Ammon's horn (tissue), 1 donor: ENCODE measurements around the gene RBFOX2.
"Not testable (repeated sequence)": the region's sequence is repeated elsewhere in the genome, so short reads cannot be mapped to it uniquely, and the experiment has no call there.

Experiments used
- DNase-seq: peaks from one replicate; pipeline ENCODE4 v3.0.0-alpha.2; 2016; ENCODE audit warnings: low spot score

Gene RBFOX2

DNA sequence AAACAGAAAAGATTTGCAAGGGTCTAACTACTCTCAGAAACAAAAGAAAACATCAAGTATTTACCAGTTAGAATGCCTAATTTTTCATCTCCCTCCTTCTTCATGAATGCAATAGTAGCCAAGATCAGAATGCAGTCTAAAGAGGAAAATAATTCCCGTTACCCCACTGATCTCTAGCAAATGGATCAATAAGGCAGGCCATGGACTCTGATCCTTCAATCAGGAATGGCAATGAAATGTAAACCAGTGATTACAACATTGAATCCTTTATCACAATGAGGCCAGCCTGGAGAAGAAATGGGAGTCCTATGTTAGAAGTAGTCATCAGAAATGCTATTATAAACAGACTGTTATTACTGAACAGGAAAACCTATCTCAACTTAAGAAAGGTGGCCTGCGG lies 204.4 kb downstream of the RBFOX2 start:
- DNase-seq = no peak

DNA sequence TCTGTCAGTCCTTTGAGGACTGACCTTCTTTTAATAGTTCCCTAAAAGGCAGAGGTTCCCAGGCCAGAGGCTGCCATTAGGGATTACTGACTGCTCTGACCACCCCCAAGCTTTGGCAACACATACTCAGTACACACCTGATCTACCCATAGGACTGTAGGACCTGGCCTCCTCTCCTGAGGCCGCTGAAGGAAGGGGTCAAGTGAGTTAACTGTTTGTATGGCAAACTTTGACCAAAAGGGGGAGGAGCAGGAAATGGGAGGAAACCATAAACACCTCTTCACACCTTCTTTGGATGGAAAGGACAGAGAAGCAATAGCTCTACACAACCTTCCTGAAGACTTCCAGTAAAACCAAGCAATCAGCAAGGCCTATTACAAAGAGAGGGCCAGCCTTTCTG lies 207.0 kb downstream of the RBFOX2 start:
- DNase-seq = no peak

DNA sequence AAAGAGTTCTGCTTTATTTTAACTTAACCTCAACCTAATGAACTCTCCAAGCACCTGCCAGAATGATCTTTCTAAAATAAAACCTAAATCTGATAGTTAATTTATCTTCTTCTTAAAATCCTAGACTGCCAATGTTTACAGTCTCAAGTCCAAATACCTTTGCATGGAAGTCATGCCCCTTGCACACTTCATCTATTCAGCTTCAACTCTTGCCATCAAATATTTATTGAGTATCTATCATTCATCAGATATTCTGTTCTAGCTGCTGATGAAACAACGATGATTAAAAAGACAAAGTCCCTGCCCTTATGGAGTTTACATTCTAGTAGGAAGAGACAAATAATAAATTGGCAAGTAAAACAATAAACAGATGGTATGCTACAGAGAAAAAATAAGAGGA lies 209.2 kb downstream of the RBFOX2 start:
- no peak for DNase-seq

DNA sequence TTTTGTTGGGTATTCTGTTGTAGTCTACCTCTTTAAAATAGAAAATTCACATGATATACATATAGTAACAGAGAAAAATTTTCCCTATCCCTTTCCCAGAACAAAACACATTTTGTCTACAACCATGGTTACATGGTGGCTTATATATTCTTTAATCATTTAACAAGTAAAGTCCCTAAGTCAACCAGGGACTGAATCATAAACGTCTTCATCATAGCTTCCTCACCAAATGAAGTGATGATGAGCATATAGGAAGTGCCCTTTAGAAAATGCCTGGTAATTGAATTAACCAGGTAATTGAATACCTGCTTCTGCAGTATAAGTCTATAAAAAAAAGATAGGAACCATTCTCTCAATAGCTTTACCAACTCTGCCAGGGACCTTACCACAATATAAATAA lies 209.7 kb downstream of the RBFOX2 start:
- no peak for DNase-seq

DNA sequence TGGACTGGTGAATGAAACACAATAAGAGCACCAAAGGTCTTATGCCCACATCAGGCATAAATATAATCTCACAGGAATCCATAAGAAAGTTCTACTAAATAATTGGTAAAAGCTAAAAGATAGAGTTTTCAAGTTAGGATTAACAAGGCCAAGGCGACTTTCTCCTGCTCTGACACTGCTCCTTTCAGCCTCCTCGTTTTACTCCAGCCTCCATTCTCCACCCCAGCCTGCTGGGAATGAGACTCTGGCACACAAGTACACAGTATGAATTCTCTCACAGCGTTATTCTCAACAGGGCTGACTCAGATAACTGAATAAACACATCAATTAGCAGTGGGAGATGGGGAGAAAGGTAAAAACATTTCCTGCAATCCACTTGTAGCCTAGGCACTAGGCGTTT lies 216.0 kb downstream of the RBFOX2 start:
- no peak for DNase-seq

DNA sequence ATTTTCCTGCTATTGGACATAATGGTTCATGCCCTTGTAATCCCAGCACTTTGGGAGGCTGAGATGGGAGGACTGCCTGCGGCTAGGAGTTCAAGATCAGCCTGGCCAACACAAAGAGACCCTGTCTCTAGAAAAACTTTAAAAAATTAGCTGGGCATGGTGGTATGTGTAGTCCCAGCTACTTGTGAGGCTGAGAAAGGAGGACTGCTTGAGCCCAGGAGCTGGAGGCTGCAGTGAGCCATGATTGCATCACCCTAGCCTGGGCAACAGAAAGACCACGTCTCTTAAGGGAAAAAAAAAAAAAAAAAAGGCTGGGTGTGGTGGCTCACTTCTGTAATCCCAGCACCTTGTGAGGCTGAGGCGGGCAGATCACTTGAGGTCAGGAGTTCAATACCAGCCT lies 217.0 kb downstream of the RBFOX2 start:
- no peak for DNase-seq

DNA sequence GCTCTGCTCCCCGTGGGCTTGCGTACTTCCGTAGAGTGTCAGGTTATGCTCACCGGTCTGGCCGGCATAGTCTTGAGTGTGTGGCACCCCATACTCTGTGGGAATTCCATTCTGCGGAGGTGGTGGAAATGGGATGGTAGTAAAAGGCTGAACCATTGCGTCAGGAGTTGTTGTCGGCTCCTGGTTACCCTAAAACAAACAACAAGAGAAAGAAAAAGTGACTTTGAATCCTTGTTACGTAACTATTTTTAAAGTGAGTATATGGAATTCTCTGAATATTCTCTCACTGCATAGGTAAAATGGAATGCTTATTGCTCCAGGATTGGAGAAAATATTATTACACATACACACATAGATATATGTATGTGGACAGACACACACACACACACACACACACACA lies 218.8 kb downstream of the RBFOX2 start:
- no peak for DNase-seq

DNA sequence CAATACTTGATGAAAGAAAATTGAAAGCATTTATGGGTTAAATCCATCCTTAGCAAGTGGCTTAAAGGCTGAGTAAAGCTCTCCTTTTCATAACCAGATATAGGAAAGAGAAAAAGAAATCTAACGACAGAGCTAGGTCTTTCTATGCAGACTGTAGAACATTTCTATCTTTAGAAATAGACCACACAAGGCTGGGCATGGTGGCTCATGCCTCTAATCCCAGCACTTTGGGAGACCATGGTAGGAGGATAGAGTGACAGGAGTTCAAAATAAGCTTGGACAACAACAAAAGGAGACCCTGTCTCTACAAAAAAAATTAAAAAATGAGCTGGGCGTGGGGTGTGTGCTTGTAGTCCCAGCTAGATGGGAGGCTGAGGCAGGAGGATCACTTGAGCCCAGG lies 220.2 kb downstream of the RBFOX2 start:
- DNase-seq = no peak

DNA sequence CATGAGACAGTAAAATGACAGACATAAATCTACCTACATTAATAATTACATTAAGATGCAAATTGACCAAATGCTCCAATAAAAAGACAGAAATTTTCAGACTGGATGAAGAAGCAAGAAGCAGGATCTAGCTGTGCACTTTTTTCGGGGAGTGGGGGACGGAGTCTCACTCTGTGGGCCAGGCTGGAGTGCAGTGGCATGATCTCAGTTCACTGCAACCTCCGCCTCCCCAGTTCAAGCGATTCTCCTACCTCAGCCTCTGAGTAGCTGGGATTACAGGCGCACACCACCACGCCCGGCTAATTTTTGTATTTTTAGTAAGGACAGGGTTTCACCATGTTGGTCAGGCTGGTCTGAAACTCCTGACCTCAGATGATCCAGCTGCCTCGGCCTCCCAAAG lies 222.0 kb downstream of the RBFOX2 start:
- DNase-seq = not testable (repeated sequence)

DNA sequence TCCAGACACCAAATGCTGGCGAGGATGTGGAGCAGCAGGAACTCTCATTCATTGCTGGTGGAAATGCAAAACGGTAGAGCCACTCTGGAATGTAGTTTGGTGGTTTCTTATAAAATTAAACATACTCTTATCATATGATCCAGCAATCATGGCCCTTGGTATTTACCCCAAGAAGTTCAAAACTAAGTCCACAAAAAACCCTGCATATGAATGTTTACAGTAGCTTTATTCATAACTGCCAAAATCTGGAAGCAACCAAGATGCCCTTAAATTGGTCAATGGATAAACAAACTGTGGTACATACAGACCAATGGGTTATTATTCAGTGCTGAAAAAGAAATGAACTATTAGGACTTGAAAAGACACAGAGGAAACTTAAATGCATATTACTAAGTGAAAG lies 223.2 kb downstream of the RBFOX2 start:
- no peak for DNase-seq

DNA sequence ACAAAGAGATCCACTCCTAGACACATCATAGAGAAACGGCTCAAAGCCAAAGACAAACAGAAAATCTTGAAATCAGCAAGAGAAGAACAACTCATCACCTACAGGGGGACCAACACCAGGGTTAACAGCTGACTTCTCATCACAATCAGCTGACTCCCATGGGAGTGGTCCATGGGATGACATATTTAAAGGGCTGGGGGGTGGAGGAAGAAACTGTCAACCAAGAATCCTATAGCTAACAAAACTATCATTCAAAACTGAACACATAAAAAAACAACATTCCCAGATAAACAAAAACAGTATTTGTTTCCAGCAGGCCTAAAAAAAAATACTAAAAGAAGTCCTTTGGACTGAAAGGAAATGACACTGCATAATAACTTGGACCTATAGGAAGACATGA lies 224.2 kb downstream of the RBFOX2 start:
- no peak for DNase-seq

DNA sequence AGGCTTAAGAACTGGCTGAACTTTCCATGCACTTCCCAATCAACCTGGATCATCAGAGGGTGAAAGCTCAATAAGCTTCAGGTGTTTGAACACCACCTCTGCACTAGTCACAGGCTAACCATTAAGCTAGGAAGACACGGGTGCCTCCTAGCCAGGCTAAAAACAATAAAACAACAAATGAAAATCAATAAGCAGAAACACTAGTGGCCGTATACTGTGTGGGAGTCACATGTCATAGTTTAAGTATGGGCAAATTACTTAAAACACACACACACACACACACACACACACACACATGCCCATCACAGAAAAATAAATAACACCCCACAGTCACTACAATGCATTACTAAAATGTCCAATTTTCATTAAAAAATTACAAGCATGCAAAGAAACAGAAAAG lies 225.7 kb downstream of the RBFOX2 start:
- no peak for DNase-seq

DNA sequence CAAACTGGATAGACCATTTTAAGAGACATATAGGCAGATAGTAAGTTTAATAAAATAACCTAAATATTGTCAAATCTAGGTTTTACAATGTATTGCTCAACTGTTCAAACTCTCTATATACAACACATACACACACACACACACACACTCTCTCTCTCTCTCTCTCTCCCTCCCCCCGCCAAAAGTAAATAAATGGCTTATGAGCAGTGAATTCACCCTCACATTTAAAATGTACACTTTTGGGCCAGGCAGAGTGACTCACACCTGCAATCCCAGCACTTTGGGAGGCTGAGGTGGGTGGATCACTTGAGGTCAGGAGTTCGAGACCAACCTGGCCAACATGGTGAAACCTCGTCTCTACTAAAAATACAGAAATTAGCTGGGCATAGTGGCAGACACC lies 227.3 kb downstream of the RBFOX2 start:
- not testable (repeated sequence) for DNase-seq

DNA sequence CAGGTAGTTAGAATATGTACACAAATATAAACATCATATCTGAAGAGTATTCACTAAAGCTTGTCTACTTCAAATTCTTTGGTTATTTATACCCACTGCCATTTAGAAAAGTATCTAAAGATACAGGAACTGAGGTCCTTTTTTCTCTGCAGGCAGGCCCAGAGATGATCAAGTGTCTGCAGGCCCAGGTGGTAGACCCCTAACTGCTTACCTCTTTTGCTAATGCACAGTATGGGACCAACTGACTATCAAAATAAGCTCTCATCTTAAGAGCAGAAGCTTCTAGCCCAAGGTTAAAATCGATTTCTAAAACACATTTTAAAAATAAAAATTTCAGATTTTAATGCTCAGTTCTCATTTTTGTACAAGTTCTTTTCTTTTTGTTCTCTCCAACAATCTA lies 229.5 kb downstream of the RBFOX2 start:
- DNase-seq = no peak

DNA sequence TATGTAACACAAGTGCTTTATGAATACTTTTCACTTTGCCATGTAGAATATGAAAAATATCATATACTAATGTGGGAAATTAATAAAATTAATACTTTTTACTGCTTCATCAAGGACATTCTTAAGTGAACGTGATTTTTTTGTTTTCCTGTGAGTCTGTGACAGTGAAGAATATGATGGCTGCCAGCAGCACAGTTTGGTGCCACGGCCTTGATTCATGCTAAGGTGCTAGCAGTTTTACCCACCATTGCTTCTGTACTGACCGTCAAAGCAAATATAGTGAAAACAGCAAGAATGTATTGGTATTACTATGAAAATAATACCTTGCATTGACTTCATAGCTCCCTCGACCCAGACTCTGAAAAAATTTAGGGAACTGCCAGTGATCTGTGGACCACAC lies 231.2 kb downstream of the RBFOX2 start:
- DNase-seq = no peak

DNA sequence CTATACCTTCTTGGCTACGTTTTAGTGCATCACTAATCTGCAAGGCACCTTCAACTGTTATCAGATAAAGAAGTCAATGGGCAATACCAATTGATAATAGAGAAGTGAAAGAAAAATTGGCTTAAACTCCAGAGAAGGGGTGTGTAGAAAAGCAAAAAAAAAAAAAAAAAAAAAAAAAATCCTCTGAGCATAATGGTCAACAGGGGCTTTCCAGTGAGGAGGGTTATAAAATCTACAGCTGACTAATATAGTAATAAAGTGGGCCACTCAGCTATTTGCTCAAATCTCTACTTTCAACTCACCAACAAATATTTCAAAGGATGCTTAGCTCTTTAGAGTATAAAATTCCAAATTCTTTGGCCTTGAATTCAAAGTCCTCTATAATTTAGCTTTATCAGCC lies 233.1 kb downstream of the RBFOX2 start:
- no peak for DNase-seq

DNA sequence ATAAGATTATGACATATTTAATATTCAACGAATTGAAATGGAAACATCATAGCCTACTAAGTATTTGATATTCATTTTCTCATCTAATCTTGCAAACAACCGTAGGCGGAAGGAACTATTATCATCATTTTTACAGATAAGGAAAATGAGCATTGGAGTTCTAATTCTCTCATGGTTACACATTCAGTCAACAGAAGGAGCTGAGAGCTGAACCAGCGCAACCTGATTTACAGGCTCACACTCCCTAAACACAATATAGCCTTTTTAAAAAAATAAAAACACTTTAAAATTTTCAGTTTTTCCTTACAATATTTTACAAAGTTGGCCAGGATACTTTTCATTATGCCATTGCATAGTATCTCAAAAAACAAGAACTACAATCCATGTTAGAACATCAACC lies 236.1 kb downstream of the RBFOX2 start:
- DNase-seq = no peak

DNA sequence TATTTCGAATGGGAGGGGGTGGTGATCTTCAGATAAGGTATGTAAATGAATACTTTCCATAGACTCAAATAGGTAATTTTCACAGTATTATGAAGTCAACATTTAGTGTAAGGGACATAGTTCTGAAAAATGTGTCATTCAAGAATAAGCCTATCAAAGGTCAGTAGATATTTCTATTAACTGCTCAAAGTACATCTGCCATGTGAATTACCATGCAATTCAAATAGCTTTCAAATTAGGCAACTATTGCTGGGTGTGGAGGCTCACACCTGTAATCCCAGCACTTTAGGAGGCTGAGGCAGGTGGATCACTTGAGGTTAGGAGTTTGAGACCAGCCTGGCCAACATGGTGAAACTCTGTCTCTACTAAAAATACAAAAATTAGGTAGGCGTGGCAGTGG lies 236.8 kb downstream of the RBFOX2 start:
- DNase-seq = not testable (repeated sequence)

DNA sequence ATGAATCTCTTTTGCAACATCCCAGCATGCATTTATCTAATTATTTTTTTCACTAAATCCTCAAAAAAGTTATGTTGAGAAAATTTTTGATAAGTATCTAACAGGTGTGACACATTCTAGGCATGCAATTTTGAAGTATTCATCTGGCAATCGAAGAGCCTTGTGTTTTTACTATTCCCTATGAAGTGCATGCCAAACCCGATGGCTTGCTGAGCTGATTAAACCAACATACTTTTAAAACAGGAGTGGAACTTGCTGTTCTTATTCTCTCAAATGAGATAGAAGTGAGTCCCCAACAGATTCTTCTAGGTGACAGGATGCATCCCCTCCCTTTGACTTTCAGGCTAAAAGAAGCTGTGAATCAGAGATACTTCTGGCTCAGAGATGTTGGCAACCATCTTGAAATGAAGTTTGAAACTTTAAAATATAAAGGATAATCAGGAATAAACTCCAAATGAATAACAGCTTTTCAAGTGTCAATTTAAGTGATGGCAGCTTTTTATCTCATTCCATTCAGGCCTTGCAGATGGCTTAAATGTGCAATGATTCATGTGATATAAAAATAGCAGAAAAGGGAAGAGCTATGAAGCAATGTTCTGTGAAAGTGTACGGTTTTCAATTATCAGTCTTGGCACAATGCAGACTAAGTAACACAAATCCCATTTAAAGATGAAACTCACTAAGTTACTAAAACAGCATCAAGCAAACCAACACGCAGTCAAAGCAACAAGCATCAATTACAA lies 243.3 kb downstream of the RBFOX2 start:
- peak; percentile 53 for DNase-seq

DNA sequence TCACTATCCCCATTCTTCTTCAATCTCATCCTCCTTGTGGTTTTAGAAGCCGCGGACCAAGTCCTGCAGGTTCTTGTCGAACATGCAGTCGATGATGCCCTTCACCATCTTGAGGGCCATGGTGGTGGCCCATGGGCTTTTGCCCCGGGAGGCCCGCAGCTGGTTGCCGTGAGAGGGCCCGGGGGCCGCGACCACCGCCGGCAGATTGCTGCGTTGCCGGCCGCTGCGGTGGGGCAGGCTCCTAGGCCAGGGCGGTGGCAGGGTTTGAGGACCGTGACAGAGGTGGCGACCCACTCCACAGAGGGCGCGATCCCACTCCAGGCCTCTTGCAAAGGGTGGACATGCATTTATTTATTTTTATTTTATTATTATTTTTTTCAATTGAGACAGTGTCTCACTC lies 244.0 kb downstream of the RBFOX2 start:
- no peak for DNase-seq

DNA sequence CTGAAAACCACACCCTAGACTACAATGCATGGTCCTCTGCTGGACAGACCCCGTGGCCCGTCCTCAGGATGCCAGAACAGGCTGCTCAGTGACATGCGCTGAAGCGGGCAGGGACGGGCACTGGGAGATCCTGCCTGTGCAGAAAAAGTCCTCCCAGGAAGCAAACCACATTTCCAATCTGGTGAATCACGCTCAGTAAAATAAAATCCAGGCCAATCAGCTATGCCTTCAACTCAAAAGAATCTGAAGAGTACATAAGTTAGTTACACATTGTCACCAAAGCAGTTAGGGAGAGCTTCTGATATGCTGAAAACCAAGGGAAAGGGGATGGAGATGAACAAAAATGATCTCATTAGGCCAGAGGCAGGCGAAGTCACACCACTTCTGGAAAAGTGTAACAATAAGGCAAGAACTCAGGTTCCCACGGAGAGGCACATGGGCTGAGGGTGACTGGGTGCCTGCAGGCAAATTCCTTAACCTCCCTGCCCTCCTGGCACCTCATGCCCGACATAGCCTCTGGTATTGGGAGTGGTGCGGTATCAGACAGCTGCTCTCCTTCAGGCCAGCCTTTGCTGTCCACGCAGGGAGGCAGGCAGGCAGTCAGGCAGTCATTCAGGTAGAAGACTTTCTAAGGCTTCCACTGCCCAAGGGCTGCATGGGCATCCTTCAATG lies 244.5 kb downstream of the RBFOX2 start:
- no peak for DNase-seq

DNA sequence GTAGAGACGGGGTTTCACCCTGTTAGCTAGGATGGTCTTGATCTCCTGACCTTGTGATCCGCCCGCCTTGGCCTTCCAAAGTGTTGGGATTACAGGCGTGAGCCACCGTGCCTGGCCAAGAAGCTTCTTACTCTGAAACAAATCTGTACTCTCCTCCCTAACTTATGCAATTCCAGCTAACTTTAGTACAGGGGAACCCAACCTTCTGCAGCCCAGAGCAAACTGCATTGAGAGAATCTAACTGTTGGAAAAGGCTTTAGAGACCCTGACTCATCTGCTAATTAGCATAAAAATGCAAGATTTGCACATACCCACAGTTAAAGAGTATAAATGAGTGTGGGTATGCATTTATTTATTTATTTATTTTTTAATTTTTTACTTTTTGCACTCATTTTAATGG lies 246.1 kb downstream of the RBFOX2 start:
- no peak for DNase-seq

DNA sequence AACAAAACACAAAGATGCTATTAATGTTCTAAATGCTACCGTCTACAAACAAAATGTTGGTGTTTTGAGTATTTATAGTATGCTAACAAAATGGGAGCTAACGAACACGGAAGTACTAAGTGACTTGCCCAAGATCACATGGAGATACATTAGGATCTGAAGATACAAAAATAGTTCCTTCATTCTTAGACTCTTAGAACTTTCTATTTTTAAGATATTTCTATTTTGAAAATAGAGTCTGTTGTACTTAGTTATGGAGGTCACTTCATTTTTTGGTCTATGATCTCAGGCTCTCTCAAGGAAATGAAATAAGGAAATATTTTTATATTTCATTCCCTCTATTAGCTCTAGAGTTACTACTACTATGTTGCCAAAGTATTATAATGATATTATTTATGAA lies 246.7 kb downstream of the RBFOX2 start:
- no peak for DNase-seq

DNA sequence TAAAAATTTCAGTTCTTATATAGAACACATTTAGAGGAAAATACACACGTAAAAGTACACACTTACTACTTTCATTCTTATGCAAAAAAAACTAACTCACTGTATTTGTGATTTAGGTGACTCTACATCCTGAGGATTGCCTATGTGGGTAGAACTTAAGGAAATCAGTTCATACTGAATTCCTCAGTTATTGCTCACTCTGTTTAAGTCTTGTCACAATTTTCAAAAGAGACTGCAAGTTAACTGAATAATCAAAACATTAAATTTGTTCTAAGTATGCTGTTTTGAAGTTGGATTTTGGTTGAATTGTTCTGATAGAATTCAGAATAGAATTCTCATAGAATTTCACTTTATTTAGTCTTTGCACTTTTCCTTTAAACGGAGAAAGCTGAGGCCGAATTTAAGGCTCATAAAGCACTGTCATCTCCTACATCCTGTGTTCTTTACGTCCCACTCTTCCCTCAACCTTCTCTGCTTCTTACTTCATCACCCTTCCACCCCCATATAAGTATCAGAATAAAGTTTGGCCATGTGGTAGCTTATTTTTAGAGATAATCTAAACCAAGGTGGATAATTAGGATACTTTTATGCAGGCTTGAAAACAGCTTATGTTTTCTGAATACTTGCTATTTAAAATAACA lies 251.2 kb downstream of the RBFOX2 start:
- no peak for DNase-seq
